ENCODE results near the gene CRIM1. TPM values are rescaled to one million over a fixed set of nuclear protein-coding genes. Genes with fewer than 3 reads are reported as not detected.

Gene CRIM1
- total and polyA plus RNA-seq, 2 experiments from 2014 or later = 10.5 to 36.4 TPM

- no peaks in the 10 kb centered on the region for H4K20me1 ChIP-seq (replicated peaks; ENCODE audit: insufficient read depth)
- H3F3A ChIP-seq (replicated peaks; ENCODE audit: low read depth) = 0 out of 2 replicates have a peak, but pooled peaks cover 5% of the 10 kb centered on the region
- H3K36me3 ChIP-seq (ENCODE audit: insufficient read depth) = no peaks in the 10 kb centered on the region
- H2AFZ ChIP-seq = no peak overlapping the region
- Mint-ChIP-seq H3K4me1 (peaks cover 3% of the 10 kb centered on the region; the same call in 1 of the 3 replicates), H3K4me3 (no peak overlapping the region), H3K36me3 (ENCODE audit: low read depth) (peaks cover 21% of the 10 kb centered on the region), H3K9me3 (no peaks in the 10 kb centered on the region), H3K27me3 (ENCODE audit: insufficient read depth, low read depth, poor library complexity) (no peaks in the 10 kb centered on the region), H3K27ac (peak overlapping the region; percentile 35)
- peaks cover 23% of the 10 kb centered on the region for H3K79me2 ChIP-seq (replicated peaks; ENCODE audit: insufficient read depth)
- peaks cover 54% of the 10 kb centered on the region for H3K4me1 ChIP-seq (ENCODE audit: insufficient read depth)
- peak; percentile 23 for DNase-seq (ENCODE audit: low spot score)
- no peak overlapping the region for H3K4me3 ChIP-seq
- TF ChIP-seq NANOG (IDR thresholded peaks at IDR 0.05; ENCODE audit: borderline replicate concordance) = no peak
- no peaks in the 10 kb centered on the region for H3K27me3 ChIP-seq (ENCODE audit: insufficient read depth)
- no peaks in the 10 kb centered on the region for H3K9me2 ChIP-seq (ENCODE audit: insufficient read depth)
- peak overlapping the region; percentile 39; the same call in 1 of the 2 replicates for H3K4me2 ChIP-seq
- peak overlapping the region; percentile 46; the same call in 1 of the 2 replicates for H3K27ac ChIP-seq (ENCODE audit: low read depth)
- ATAC-seq = no peak
These were observed 107.8 kb downstream of the CRIM1 start for GRCh38 chr2:36463365-36463764.

- ATAC-seq (no peak), DNase-seq (ENCODE audit: low spot score) (no peak)
- Mint-ChIP-seq H3K27ac (peak overlapping the region; percentile 72), H3K4me3 (no peak overlapping the region), H3K9me3 (no peaks in the 10 kb centered on the region), H3K36me3 (ENCODE audit: low read depth) (peaks cover 21% of the 10 kb centered on the region), H3K27me3 (ENCODE audit: insufficient read depth, low read depth, poor library complexity) (no peaks in the 10 kb centered on the region), H3K4me1 (peaks cover 9% of the 10 kb centered on the region)
- Histone ChIP-seq H2AFZ (no peak overlapping the region), H3K4me1 (ENCODE audit: insufficient read depth) (peaks cover 53% of the 10 kb centered on the region), H3K9me2 (ENCODE audit: insufficient read depth) (no peaks in the 10 kb centered on the region), H4K20me1 (replicated peaks; ENCODE audit: insufficient read depth) (no peaks in the 10 kb centered on the region), H3K27ac (ENCODE audit: low read depth) (peak overlapping the region; percentile 46), H3K4me2 (peak overlapping the region; percentile 39; the same call in 1 of the 2 replicates), H3K27me3 (ENCODE audit: insufficient read depth) (no peaks in the 10 kb centered on the region), H3K36me3 (ENCODE audit: insufficient read depth) (no peaks in the 10 kb centered on the region), H3K4me3 (no peak overlapping the region), H3F3A (replicated peaks; ENCODE audit: low read depth) (0 out of 2 replicates have a peak, but pooled peaks cover 5% of the 10 kb centered on the region), H3K79me2 (replicated peaks; ENCODE audit: insufficient read depth) (peaks cover 23% of the 10 kb centered on the region)
- TF ChIP-seq ZNF114 (CRISPR knock-in tag; IDR thresholded peaks at IDR 0.05) (no peak), EZH2 (IDR thresholded peaks at IDR 0.05; ENCODE audit: low read depth, unreplicated experiment) (no peak), POLR2AphosphoS5 (IDR thresholded peaks at IDR 0.05; ENCODE audit: low read depth) (no peak), REST (IDR thresholded peaks at IDR 0.05; ENCODE audit: unreplicated experiment) (no peak), ETS1 (IDR thresholded peaks at IDR 0.05) (no peak), STAT1 (IDR thresholded peaks at IDR 0.05; ENCODE audit: unreplicated experiment) (no peak), ZNF462 (CRISPR knock-in tag; IDR thresholded peaks at IDR 0.05) (no peak), EZH2phosphoT487 (IDR thresholded peaks at IDR 0.05; ENCODE audit: unreplicated experiment) (no peak), CREB1 (CRISPR knock-in tag; IDR thresholded peaks at IDR 0.05; ENCODE audit: low read depth) (no peak), JUNB (IDR thresholded peaks at IDR 0.05; ENCODE audit: unreplicated experiment) (no peak)
These were observed 108.6 kb downstream of the CRIM1 start for GRCh38 chr2:36464006-36464721.
